ENCODE results near the gene DSCAML1.

GRCh38 chr11:117638911-117639543, 158.0 kb downstream of the DSCAML1 start:
- no peak for TF ChIP-seq ARNT (IDR thresholded peaks at IDR 0.05)
- TF ChIP-seq BHLHE40 (IDR thresholded peaks at IDR 0.05; ENCODE audit: borderline replicate concordance), result no peak
- no peak for TF ChIP-seq FOXM1 (IDR thresholded peaks at IDR 0.05; ENCODE audit: borderline replicate concordance)
- TF ChIP-seq SUZ12 (IDR thresholded peaks at IDR 0.05), result no peak
